Measurements from ENCODE around the gene LRRN2. TPM values are rescaled to one million over a fixed set of nuclear protein-coding genes. Genes with fewer than 3 reads are reported as not detected.

The LRRN2 gene
- total RNA-seq, 1 donor from 2014 or later = 3.9 TPM

DNA sequence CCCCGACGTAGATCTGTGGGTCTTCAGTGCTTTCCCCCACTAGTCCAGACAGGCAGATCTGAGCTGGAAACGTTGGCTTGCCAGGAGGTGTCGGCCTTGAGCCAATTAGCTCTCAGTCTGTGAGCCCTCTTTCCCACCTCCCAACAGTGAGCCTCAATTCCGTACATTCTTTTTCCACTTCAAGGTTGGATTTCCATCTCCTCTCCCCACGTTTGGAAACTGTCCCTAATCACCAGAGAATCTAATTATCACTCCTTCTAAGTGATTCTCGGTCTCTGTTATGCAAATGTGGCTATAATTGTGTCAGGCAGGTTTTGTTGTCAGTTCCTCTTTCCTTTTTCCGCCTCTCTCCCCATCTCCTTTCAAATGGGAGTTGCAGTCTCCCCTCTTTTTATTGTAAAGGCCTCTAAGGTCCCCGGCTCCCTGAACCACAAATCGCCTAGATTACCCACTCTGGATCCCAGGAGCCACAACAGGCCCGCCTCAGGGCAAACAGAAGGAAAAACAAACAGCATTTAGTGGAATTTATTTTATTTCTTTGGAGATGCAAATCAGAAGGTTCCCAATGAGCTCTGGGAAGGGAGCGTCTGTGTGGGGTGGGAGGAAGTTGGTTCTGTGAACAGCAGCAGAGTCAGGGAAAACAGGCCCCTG is 29.4 kb upstream of the LRRN2 start:
- H3K27me3 Mint-ChIP-seq (ENCODE audit: low read depth) = peaks cover 74% of the 10 kb centered on the region
- peaks cover 4% of the 10 kb centered on the region for H3K4me1 Mint-ChIP-seq
- TF ChIP-seq, protein P1, sequence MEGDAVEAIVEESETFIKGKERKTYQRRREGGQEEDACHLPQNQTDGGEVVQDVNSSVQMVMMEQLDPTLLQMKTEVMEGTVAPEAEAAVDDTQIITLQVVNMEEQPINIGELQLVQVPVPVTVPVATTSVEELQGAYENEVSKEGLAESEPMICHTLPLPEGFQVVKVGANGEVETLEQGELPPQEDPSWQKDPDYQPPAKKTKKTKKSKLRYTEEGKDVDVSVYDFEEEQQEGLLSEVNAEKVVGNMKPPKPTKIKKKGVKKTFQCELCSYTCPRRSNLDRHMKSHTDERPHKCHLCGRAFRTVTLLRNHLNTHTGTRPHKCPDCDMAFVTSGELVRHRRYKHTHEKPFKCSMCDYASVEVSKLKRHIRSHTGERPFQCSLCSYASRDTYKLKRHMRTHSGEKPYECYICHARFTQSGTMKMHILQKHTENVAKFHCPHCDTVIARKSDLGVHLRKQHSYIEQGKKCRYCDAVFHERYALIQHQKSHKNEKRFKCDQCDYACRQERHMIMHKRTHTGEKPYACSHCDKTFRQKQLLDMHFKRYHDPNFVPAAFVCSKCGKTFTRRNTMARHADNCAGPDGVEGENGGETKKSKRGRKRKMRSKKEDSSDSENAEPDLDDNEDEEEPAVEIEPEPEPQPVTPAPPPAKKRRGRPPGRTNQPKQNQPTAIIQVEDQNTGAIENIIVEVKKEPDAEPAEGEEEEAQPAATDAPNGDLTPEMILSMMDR (IDR thresholded peaks at IDR 0.05; ENCODE audit: unreplicated experiment) = no peak
- H3K36me3 Mint-ChIP-seq = no peaks in the 10 kb centered on the region
- DNase-seq (ENCODE audit: low spot score in 2 of 2, unreplicated experiment in 2 of 2) = no peak
- peaks cover 6% of the 10 kb centered on the region for H3K9me3 Mint-ChIP-seq
- no peak overlapping the region for H3K4me3 Mint-ChIP-seq
- no peak overlapping the region for H3K27ac Mint-ChIP-seq

DNA sequence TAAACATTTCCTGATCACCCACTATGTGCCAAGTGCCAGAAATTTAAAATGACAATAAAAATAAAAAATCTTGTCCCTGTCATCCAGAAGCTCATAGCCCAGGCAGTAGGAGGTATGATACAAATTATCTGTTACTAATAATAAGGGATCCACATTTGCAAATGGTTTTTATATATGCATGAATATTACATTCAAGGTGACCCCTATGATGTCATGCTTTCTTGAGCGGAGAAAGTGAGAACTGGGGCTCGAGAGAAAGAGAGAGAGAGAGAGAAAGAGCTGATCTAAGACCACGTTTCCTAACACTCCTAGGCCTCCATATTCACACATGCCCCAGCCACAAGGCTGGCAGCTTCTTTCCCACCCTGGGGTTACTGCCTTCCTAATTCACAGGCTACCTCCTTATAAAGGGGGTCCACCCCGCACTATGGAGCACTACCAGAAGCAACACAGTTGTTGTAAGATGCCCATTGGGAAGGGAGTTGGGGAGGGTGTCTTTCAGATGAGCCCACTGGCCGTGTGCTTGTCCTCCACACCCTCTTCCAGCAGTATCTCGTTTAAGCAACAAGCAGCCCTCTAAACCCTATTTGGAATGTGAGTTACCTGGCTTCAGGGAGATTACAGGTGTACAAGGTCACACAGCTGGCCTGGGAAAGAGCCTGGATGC is 28.8 kb upstream of the LRRN2 start:
- peaks cover 4% of the 10 kb centered on the region for H3K4me1 Mint-ChIP-seq
- peaks cover 80% of the 10 kb centered on the region for H3K27me3 Mint-ChIP-seq (ENCODE audit: low read depth)
- TF ChIP-seq, protein P1 (IDR thresholded peaks at IDR 0.05; ENCODE audit: unreplicated experiment) = no peak
- DNase-seq (ENCODE audit: low spot score in 2 of 2, unreplicated experiment in 2 of 2) = no peak
- H3K27ac Mint-ChIP-seq = no peak overlapping the region
- peaks cover 6% of the 10 kb centered on the region for H3K9me3 Mint-ChIP-seq
- no peak overlapping the region for H3K4me3 Mint-ChIP-seq
- no peaks in the 10 kb centered on the region for H3K36me3 Mint-ChIP-seq

DNA sequence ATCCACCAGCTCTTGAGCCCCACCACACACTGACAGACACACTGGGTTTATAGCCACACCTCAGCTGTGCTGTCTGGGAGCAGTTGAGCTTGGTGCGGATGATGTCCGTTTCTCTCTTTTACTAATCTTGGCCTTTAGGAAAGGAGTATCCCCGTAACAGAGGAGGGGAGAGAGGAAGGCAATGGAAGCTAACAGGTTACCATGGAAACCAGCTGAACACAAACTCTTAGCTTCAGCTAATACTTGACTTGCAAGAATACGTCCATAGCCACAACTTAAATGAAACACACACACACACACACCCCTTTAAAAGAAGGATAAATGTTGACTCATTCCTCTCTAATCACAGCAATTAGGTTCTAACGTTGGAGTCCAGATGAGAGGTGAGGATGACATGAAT is 28.0 kb upstream of the LRRN2 start:
- peaks cover 88% of the 10 kb centered on the region for H3K27me3 Mint-ChIP-seq (ENCODE audit: low read depth)
- no peaks in the 10 kb centered on the region for H3K36me3 Mint-ChIP-seq
- H3K9me3 Mint-ChIP-seq = no peaks in the 10 kb centered on the region
- no peak overlapping the region for H3K4me3 Mint-ChIP-seq
- no peak for DNase-seq (ENCODE audit: low spot score in 2 of 2, unreplicated experiment in 2 of 2)
- H3K4me1 Mint-ChIP-seq = peaks cover 4% of the 10 kb centered on the region
- H3K27ac Mint-ChIP-seq = no peak overlapping the region
- TF ChIP-seq, protein P1 (IDR thresholded peaks at IDR 0.05; ENCODE audit: unreplicated experiment) = no peak

DNA sequence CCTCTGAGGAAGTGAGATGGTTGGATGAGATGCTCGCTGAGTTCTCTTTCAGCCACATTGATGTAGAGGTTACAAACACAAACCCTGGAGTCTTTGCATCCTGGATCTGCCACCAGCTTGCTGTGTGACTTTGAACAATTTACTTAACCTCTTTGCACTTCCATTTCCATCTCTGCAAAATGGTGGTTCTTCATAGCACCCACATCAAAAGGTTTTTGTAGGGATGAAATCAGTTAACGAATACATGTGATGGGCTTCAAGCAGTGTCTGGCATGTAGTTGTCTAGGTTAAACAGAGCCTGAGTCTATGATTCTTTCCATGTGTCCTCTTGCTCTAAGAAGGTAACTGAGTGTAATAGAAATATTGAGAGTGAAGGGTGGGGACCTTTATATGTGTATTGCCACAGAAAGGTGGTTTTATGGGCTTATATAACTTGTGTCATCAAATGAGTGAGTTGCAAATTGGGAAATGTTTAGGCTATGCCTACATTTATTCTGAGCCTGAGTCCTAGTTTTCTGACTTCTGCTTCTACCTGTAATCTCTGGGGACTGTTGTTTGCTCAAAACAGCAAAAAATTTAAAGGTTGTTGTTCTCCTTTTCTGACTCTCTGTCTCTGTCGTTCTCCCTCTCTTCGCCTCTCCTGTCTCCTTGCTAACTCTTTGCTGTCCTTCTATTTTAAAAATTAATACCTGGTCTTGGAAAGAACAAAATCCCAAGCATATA is 27.3 kb upstream of the LRRN2 start:
- Mint-ChIP-seq H3K9me3 (no peaks in the 10 kb centered on the region), H3K27me3 (ENCODE audit: low read depth) (peaks cover 91% of the 10 kb centered on the region), H3K4me3 (no peak overlapping the region), H3K27ac (no peak overlapping the region), H3K36me3 (no peaks in the 10 kb centered on the region), H3K4me1 (peaks cover 4% of the 10 kb centered on the region)
- TF ChIP-seq, protein P1 (IDR thresholded peaks at IDR 0.05; ENCODE audit: unreplicated experiment) = no peak
- DNase-seq (ENCODE audit: low spot score in 2 of 2, unreplicated experiment in 2 of 2) = no peak

DNA sequence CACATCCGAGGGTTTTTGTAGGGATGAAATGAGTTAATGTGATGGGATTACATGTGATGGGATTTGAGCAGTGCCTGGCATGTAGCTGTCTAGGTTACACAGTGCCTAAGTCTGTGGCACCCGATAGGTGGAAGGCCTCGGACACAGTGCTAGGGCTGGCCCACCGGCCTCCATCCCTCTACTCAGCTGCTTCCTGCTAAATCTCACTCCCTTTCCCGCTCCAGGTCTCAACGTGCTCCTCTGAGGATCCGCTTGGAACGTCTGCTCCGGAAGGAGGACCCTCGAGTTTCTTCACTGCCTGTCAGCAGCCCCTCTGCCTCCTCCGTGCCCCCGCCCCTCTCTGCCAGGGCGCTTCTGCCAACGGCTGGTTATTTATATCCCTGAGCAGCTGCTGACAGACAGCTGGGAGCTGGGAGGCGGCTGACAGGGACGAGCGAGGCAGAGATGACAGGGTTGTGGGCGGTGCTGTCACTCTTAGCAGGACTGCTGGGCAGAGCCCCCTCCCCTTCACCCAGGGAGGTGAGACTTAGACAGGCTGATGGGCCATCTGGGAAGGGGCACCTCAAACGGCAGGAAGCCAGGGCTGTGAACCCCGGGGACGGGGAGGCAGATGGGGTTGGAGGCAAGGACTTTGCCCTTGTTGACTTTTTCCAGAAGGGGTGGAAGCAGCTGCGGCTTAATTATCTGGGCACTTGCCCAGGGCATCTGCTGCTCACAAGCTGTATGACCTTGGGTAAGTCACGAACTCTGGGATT is 26.6 kb upstream of the LRRN2 start:
- TF ChIP-seq, protein P1 (IDR thresholded peaks at IDR 0.05; ENCODE audit: unreplicated experiment) = no peak
- H3K4me1 Mint-ChIP-seq = peaks cover 6% of the 10 kb centered on the region

More for the DNA sequence above, 26.6 kb upstream of the LRRN2 start:
- no peaks in the 10 kb centered on the region for H3K9me3 Mint-ChIP-seq
- no peaks in the 10 kb centered on the region for H3K36me3 Mint-ChIP-seq
- H3K27me3 Mint-ChIP-seq (ENCODE audit: low read depth) = peaks cover 93% of the 10 kb centered on the region
- H3K4me3 Mint-ChIP-seq = no peak overlapping the region
- no peak for DNase-seq (ENCODE audit: low spot score in 2 of 2, unreplicated experiment in 2 of 2)
- H3K27ac Mint-ChIP-seq = no peak overlapping the region

Data from mesothelial cell of epicardium (in vitro differentiated cells).